ENCODE results near the gene TSC22D2. TPM values are rescaled to one million over a fixed set of nuclear protein-coding genes. Genes with fewer than 3 reads are reported as not detected.
"Not testable (repeated sequence)": the region's sequence is repeated elsewhere in the genome, so short reads cannot be mapped to it uniquely, and the experiment has no call there.

TSC22D2 gene
- total RNA-seq, 4 donors from 2014 or later, result 14.4 to 35.1 (median 21.2) TPM

GRCh38 chr3:150467381-150467780 lies 59.3 kb downstream of the TSC22D2 start:
- no peaks in the 10 kb centered on the region for H3K27me3 ChIP-seq
- no peaks in the 10 kb centered on the region for H3K4me1 ChIP-seq
- TF ChIP-seq CTCF (IDR thresholded peaks at IDR 0.05) (no peak), POLR2A (IDR thresholded peaks at IDR 0.05) (no peak)
- H3K36me3 ChIP-seq, result no peaks in the 10 kb centered on the region
- H3K27ac ChIP-seq, result no peak overlapping the region
- no peak for DNase-seq
- intact Hi-C loops (cut with DNase I), result no loop called here
- H3K9me3 ChIP-seq, result no peaks in the 10 kb centered on the region
- no peak overlapping the region for H3K4me3 ChIP-seq (replicated peaks in 1 of 3)
- 75 to 87% methylated on average over 1 of the region's 1 CpG for WGBS, 2 donors

GRCh38 chr3:150469031-150469930 lies 61.2 kb downstream of the TSC22D2 start:
- DNase-seq, result no peak
- H3K27ac ChIP-seq, result no peak overlapping the region
- H3K27me3 ChIP-seq, result no peaks in the 10 kb centered on the region
- H3K36me3 ChIP-seq, result no peaks in the 10 kb centered on the region
- intact Hi-C loops (cut with DNase I), result no loop called here
- no peaks in the 10 kb centered on the region for H3K4me1 ChIP-seq
- TF ChIP-seq POLR2A (IDR thresholded peaks at IDR 0.05), result no peak
- no peak for TF ChIP-seq CTCF (IDR thresholded peaks at IDR 0.05)
- no peak overlapping the region for H3K4me3 ChIP-seq (replicated peaks in 1 of 3)
- 89 to 91% methylated on average over 15 of the region's 15 CpGs for WGBS, 2 donors
- no peaks in the 10 kb centered on the region for H3K9me3 ChIP-seq

- DNase-seq, result no peak
- no peaks in the 10 kb centered on the region for H3K36me3 ChIP-seq
- intact Hi-C loops (cut with DNase I), result no loop called here
- no peak overlapping the region for H3K27ac ChIP-seq
- no peaks in the 10 kb centered on the region for H3K4me1 ChIP-seq
- TF ChIP-seq POLR2A (IDR thresholded peaks at IDR 0.05) (no peak), CTCF (IDR thresholded peaks at IDR 0.05) (no peak)
- no peaks in the 10 kb centered on the region for H3K9me3 ChIP-seq
- no peaks in the 10 kb centered on the region for H3K27me3 ChIP-seq
- WGBS, 2 donors, result 91 to 95% methylated on average over 7 of the region's 7 CpGs
- H3K4me3 ChIP-seq (replicated peaks in 1 of 3), result no peak overlapping the region
These were observed 62.0 kb downstream of the TSC22D2 start for GRCh38 chr3:150469931-150470740.

- Histone ChIP-seq H3K9me3 (no peaks in the 10 kb centered on the region), H3K36me3 (no peaks in the 10 kb centered on the region), H3K27me3 (no peaks in the 10 kb centered on the region), H3K4me3 (replicated peaks in 1 of 3) (no peak overlapping the region), H3K4me1 (no peaks in the 10 kb centered on the region), H3K27ac (no peak overlapping the region)
- DNase-seq, result no peak
- no peak for TF ChIP-seq POLR2A (IDR thresholded peaks at IDR 0.05)
- TF ChIP-seq CTCF (IDR thresholded peaks at IDR 0.05), result no peak
- WGBS, 2 donors, result 58 to 66% methylated on average over 1 of the region's 1 CpG
- intact Hi-C loops (cut with DNase I), result no loop called here
These were observed 64.3 kb downstream of the TSC22D2 start for GRCh38 chr3:150472421-150472820.

- H3K27ac ChIP-seq; H3K4me1 ChIP-seq; intact Hi-C loops (cut with DNase I); H3K9me3 ChIP-seq; H3K4me3 ChIP-seq (replicated peaks in 1 of 3); H3K27me3 ChIP-seq; DNase-seq; H3K36me3 ChIP-seq: not testable (repeated sequence)
- WGBS, 2 donors, result 96% methylated on average over 8 of the region's 8 CpGs
These were observed 65.1 kb downstream of the TSC22D2 start for GRCh38 chr3:150473161-150473560.

Data from thyroid gland (tissue), 4 donors.